GM18909 (cell line): ENCODE results near the gene ACP7.
"Not testable (repeated sequence)": the region's sequence is repeated elsewhere in the genome, so short reads cannot be mapped to it uniquely, and the experiment has no call there.

ENCODE experiments used
- ATAC-seq: cut with Tn5 transposase; IDR thresholded peaks from one replicate; pipeline ENCODE4 v1.9.1; 2021; ENCODE audit warnings: mild to moderate bottlenecking; ENCODE audit not compliant: unreplicated experiment, poor library complexity

ACP7 gene

GRCh38 chr19:39129116-39129515 lies 44.9 kb downstream of the ACP7 start:
- ATAC-seq = no peak

GRCh38 chr19:39130337-39131254 lies 46.4 kb downstream of the ACP7 start:
- no peak for ATAC-seq

GRCh38 chr19:39131255-39131755 lies 47.1 kb downstream of the ACP7 start:
- ATAC-seq = no peak

- ATAC-seq = no peak
These were observed 48.3 kb downstream of the ACP7 start for GRCh38 chr19:39132344-39132969.

GRCh38 chr19:39133431-39134270 lies 49.5 kb downstream of the ACP7 start:
- ATAC-seq = no peak

GRCh38 chr19:39135701-39136100 lies 51.5 kb downstream of the ACP7 start:
- ATAC-seq = no peak

GRCh38 chr19:39136225-39136940 lies 52.2 kb downstream of the ACP7 start:
- no peak for ATAC-seq

- no peak for ATAC-seq
These were observed 53.0 kb downstream of the ACP7 start for GRCh38 chr19:39137131-39137530.

GRCh38 chr19:39138221-39139211 lies 54.3 kb downstream of the ACP7 start:
- ATAC-seq = no peak

GRCh38 chr19:39139305-39139874 lies 55.2 kb downstream of the ACP7 start:
- ATAC-seq = no peak

GRCh38 chr19:39139971-39140453 lies 55.8 kb downstream of the ACP7 start:
- ATAC-seq = no peak

GRCh38 chr19:39140594-39140993 lies 56.4 kb downstream of the ACP7 start:
- ATAC-seq = no peak

GRCh38 chr19:39141929-39142328 lies 57.8 kb downstream of the ACP7 start:
- no peak for ATAC-seq

GRCh38 chr19:39142630-39143029 lies 58.5 kb downstream of the ACP7 start:
- no peak for ATAC-seq

- not testable (repeated sequence) for ATAC-seq
These were observed 59.7 kb downstream of the ACP7 start for GRCh38 chr19:39143757-39144289.

- no peak for ATAC-seq
These were observed 60.3 kb downstream of the ACP7 start for GRCh38 chr19:39144290-39145071.
